GM12878 (cell line): ENCODE data around the gene ABCG2. TPM values are rescaled to one million over a fixed set of nuclear protein-coding genes. Genes with fewer than 3 reads are reported as not detected.

Source experiments
- ATAC-seq: fragments of 200-7000 bp; cut with Tn5 transposase; 3 replicates; pipeline ENCODE4 v1.9.1; 2020; ENCODE audit warnings: mild to moderate bottlenecking, moderate library complexity
- BruUV-seq: library from RNA; stranded (reverse); fragments of 400-500 nt; replicated peaks from 2 replicates; lab custom pipeline; 2021; lab: Mats Ljungman, UMichigan
- CTCF ChIA-PET: fragments of 300-600 bp; sonication (Branson Sonifier 250); formaldehyde crosslinking; extraction: SDS; loops from one replicate; lab custom pipeline; 2021; ENCODE audit warnings: inconsistent platforms; lab: Yijun Ruan, JAX
- POLR2A ChIA-PET: fragments of 350-600 bp; formaldehyde crosslinking; extraction: SDS; loops from one replicate; lab custom pipeline; 2021; ENCODE audit warnings: inconsistent platforms; lab: Charles Lee
- RAD21 ChIA-PET: fragments of 300-600 bp; sonication (Branson Sonifier 250); formaldehyde crosslinking; loops from one replicate; lab custom pipeline; 2023; ENCODE audit warnings: antibody characterized with exemption; ENCODE audit not compliant: unreplicated experiment; lab: Charles Lee
- SMC1A ChIA-PET: fragments of 300-600 bp; sonication (Branson Sonifier 250); formaldehyde crosslinking; loops from one replicate; lab custom pipeline; 2023; ENCODE audit not compliant: unreplicated experiment, uncharacterized antibody; lab: Charles Lee
- DNase-seq: peaks from one replicate; pipeline ENCODE4 v3.0.0-alpha.2; 2011; ENCODE audit warnings: low read depth, low spot score
- FAIRE-seq: peaks from 3 replicates; lab custom pipeline; 2011; peaks lifted over from hg19 to GRCh38; lab: Jason Lieb, UNC
- H2AFZ ChIP-seq: 2 replicates; pipeline ENCODE4 v1.6.0; 2011; ENCODE audit warnings: low read depth, low read length, control low read depth; ENCODE audit not compliant: control insufficient read depth
- H3K27ac ChIP-seq: 2 replicates; pipeline ENCODE4 v1.5.1; 2011; ENCODE audit warnings: control low read depth; ENCODE audit not compliant: control insufficient read depth, insufficient read depth
- H3K27me3 ChIP-seq, 2 experiments: replicated peaks in 1 of 2; 2 replicates each; pipeline versions ENCODE4 v1.6.0 to v1.6.1; 2011; ENCODE audit warnings: low read length in 1 of 2; ENCODE audit not compliant: control insufficient read depth in 2 of 2, insufficient read depth in 2 of 2
- H3K36me3 ChIP-seq, 2 experiments: 2 replicates each; pipeline ENCODE4 v1.5.1; 2011; ENCODE audit warnings: low read length in 1 of 2; ENCODE audit not compliant: control insufficient read depth in 2 of 2, insufficient read depth in 2 of 2
- H3K4me1 ChIP-seq: 2 replicates; pipeline ENCODE4 v1.6.1; 2011; ENCODE audit warnings: mild to moderate bottlenecking, low read length, moderate library complexity, mixed read lengths; ENCODE audit not compliant: control insufficient read depth, insufficient read depth
- H3K4me2 ChIP-seq: 2 replicates; pipeline ENCODE4 v1.6.0; 2011; ENCODE audit warnings: control low read depth; ENCODE audit not compliant: control insufficient read depth, insufficient read depth
- H3K4me3 ChIP-seq: fragments of 200-600 bp; sonication (generic); 2 replicates; pipeline ENCODE4 v1.5.1; 2016
- H3K79me2 ChIP-seq: 2 replicates; pipeline ENCODE4 v1.6.0; 2011; ENCODE audit warnings: low read length; ENCODE audit not compliant: control insufficient read depth, insufficient read depth
- H3K9ac ChIP-seq: 2 replicates; pipeline ENCODE4 v1.8.0; 2011; ENCODE audit warnings: low read length, control low read depth, mixed read lengths; ENCODE audit not compliant: control insufficient read depth, insufficient read depth
- H3K9me3 ChIP-seq: replicated peaks from 3 replicates; pipeline ENCODE4 v1.5.1; 2011; ENCODE audit warnings: mild to moderate bottlenecking, low read length; ENCODE audit not compliant: control insufficient read depth, insufficient read depth
- H4K20me1 ChIP-seq: 2 replicates; pipeline ENCODE4 v1.6.0; 2011; ENCODE audit not compliant: control insufficient read depth, insufficient read depth
- CBX3 ChIP-seq: fragments of 200-600 bp; sonication (generic); IDR thresholded peaks from 2 replicates; pipeline ENCODE4 v1.6.1; 2016; ENCODE audit warnings: low read depth, borderline replicate concordance
- CHD4 ChIP-seq: fragments of 200-600 bp; sonication (generic); IDR thresholded peaks from 2 replicates; pipeline ENCODE4 v1.6.1; 2016; ENCODE audit warnings: mild to moderate bottlenecking
- ESRRA ChIP-seq: IDR thresholded peaks from 2 replicates; pipeline ENCODE4 v1.6.1; 2012; ENCODE audit warnings: mild to moderate bottlenecking, low read length, improper control_type of control experiment
- IRF4 ChIP-seq: IDR thresholded peaks from 2 replicates; pipeline ENCODE4 v1.6.1; 2011; ENCODE audit warnings: low read depth, low read length
- KLF5 ChIP-seq: fragments of 450-650 bp; IDR thresholded peaks from 2 replicates; pipeline ENCODE4 v1.6.1; 2014; ENCODE audit warnings: mild to moderate bottlenecking; ENCODE audit not compliant: partially characterized antibody
- PML ChIP-seq: IDR thresholded peaks from 2 replicates; pipeline ENCODE4 v1.6.1; 2012; ENCODE audit warnings: low read length, inconsistent platforms
- POLR2A ChIP-seq: IDR thresholded peaks from 2 replicates; pipeline ENCODE4 v1.6.1; 2011; ENCODE audit warnings: low read depth, mild to moderate bottlenecking, low read length
- RBBP5 ChIP-seq: fragments of 200-600 bp; sonication (generic); conservative IDR thresholded peaks from 2 replicates; pipeline ENCODE4 v1.6.1; 2016
- ZNF207 ChIP-seq: fragments of 450-650 bp; IDR thresholded peaks from 2 replicates; pipeline ENCODE4 v1.6.1; 2014; ENCODE audit warnings: antibody characterized with exemption, mild to moderate bottlenecking, borderline replicate concordance
- WGBS: methylation state at CpG from one replicate; pipeline ENCODE4 v1.1.6; 2016; ENCODE audit warnings: low lambda C conversion rate; ENCODE audit not compliant: insufficient replicate concordance, insufficient coverage; ENCODE audit errors: missing lambda C conversion rate; 5-methylcytosine and 5-hydroxymethylcytosine counted together
- in situ Hi-C: fragments of 300-500 bp; cut with MboI; formaldehyde crosslinking; loops from 9 replicates; pipeline ENCODE4 v1.14.3; 2018; ENCODE audit warnings: mixed read lengths
- intact Hi-C: fragments of 100-400 bp; cut with micrococcal nuclease; formaldehyde crosslinking; loops from one replicate; pipeline ENCODE4 v1.14.2; 2022; ENCODE audit not compliant: unreplicated experiment
- polyA plus RNA-seq, 11 experiments: library from polyadenylated mRNA; depleted of rRNA in 4 of 11; unstranded in 6 of 11; stranded (reverse) in 5 of 11; fragments of >200 nt; fragmentation: Nextera tagmentation in 4 of 11; fragmentation: Illumina TruSeq in 1 of 11; extraction: Ambion mirVana in 4 of 11; extraction: Trizol in 1 of 11; gene quantifications; 1 replicate in 1 of 11; 2 replicates in 10 of 11; pipeline versions ENCODE4 v1.2.1 to v1.2.3, GENCODE V29; 2011 to 2016; ENCODE audit warnings: inconsistent platforms in 2 of 11, missing spikeins in 2 of 11, low read depth in 1 of 11
- total RNA-seq, 4 experiments: library from RNA; depleted of rRNA in 3 of 4; stranded (reverse); fragments of >200 nt in 3 of 4; fragmentation: Illumina TruSeq in 1 of 4; extraction: Trizol in 1 of 4; gene quantifications; 2 replicates each; pipeline versions ENCODE4 v1.2.1 to v1.2.3, GENCODE V29; 2013 to 2021
- TF ChIP-seq, protein P1 (sequence below): fragments of 450-650 bp; IDR thresholded peaks from 2 replicates; pipeline ENCODE4 v1.6.1; 2017; ENCODE audit warnings: antibody characterized with exemption, mild to moderate bottlenecking, moderate library complexity
- TF ChIP-seq, protein P2 (sequence below): fragments of 450-650 bp; formaldehyde crosslinking; IDR thresholded peaks from 2 replicates; pipeline ENCODE4 v1.4.0; 2022; ENCODE audit warnings: mild to moderate bottlenecking, moderate library complexity
- TF ChIP-seq, protein P3 (sequence below): fragments of 450-650 bp; IDR thresholded peaks from 2 replicates; pipeline ENCODE4 v1.6.1; 2017; ENCODE audit warnings: low read depth, mild to moderate bottlenecking, moderate library complexity

ABCG2 gene
- total and polyA plus RNA-seq, 10 of the 15 experiments (the other 5 are each of a cell fraction or from before 2014, with no cell fraction given), result 0.03 to 0.06 (median 0.04) TPM; not detected in 7

DNA sequence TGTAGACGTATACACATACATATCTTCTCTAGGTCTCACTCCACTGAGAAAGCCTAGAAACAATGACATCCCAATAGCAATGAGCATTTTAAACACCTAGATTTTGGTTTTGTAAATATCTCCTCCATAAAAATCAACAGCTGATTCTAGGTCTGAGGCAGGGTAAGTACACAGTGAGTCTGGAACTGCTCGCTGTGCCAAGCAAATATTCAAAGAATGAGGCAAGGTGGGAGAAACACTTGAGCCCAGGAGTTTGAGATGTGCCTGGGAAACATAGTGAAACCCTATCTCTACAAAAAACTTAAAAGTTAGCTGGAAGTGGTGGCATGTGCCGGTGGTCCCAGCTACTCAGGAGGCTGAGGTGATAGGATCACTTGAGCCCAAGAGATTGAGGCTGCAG lies 22.2 kb downstream of the ABCG2 start:
- intact Hi-C loops, result no loop called here
- 60% methylated on average over 3 of the region's 3 CpGs for WGBS
- DNase-seq (no peak), ATAC-seq (no peak), FAIRE-seq (no peak)
- Histone ChIP-seq H3K4me2 (no peak overlapping the region), H3K79me2 (no peaks in the 10 kb centered on the region), H3K4me1 (no peaks in the 10 kb centered on the region), H3K27me3 (no peaks in the 10 kb centered on the region), H3K27ac (no peak overlapping the region), H3K36me3 (no peaks in the 10 kb centered on the region), H4K20me1 (no peaks in the 10 kb centered on the region), H3K9ac (no peak overlapping the region), H2AFZ (no peak overlapping the region), H3K4me3 (no peak overlapping the region), H3K9me3 (no peaks in the 10 kb centered on the region)
- BruUV-seq, result no TSS peak
- POLR2A ChIA-PET, result no interaction called here
- TF ChIP-seq CBX3, result no peak
- in situ Hi-C loops, result no loop called here
- SMC1A ChIA-PET, result interaction anchor here (0.5 kb wide), 1 partner anchor 406 kb away, joined by 3 read pairs; no protein-coding TSS in a partner anchor
- RAD21 ChIA-PET, result no interaction called here
- CTCF ChIA-PET, result no interaction called here

DNA sequence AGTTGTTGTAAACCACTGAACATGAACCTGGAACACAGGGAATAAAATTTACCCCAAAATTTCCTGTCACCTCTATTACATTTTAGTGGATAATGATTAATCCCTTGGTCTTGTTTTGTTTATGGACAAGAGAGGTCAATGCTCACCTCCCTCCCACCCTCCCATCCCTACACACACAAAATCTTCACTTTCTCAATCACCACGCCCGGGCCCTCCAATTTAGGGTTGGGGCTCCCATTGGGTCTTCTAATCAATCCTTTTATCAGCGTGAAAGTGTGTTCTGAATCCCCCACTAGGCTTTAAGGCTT lies 23.1 kb downstream of the ABCG2 start:
- CTCF ChIA-PET, result no interaction called here
- Histone ChIP-seq H3K4me1 (no peaks in the 10 kb centered on the region), H3K27ac (no peak overlapping the region), H2AFZ (no peak overlapping the region), H3K9ac (no peak overlapping the region), H4K20me1 (no peaks in the 10 kb centered on the region), H3K36me3 (no peaks in the 10 kb centered on the region), H3K4me2 (no peak overlapping the region), H3K79me2 (no peaks in the 10 kb centered on the region), H3K9me3 (no peaks in the 10 kb centered on the region), H3K4me3 (no peak overlapping the region), H3K27me3 (no peaks in the 10 kb centered on the region)
- FAIRE-seq, result no peak
- intact Hi-C loops (no loop called here), in situ Hi-C loops (no loop called here)
- no peak for DNase-seq
- WGBS, result 19% methylated on average over 3 of the region's 3 CpGs
- RAD21 ChIA-PET, result no interaction called here
- no peak for ATAC-seq
- BruUV-seq, result no TSS peak
- SMC1A ChIA-PET, result interaction anchor here (0.6 kb wide), 1 partner anchor 49 kb away, joined by 3 read pairs; no protein-coding TSS in a partner anchor
- POLR2A ChIA-PET, result no interaction called here
- TF ChIP-seq POLR2A (no peak), ESRRA (no peak), PML (no peak), ZNF207 (no peak), IRF4 (no peak), KLF5 (no peak), RBBP5 (no peak), CHD4 (no peak)
- TF ChIP-seq, protein P1, sequence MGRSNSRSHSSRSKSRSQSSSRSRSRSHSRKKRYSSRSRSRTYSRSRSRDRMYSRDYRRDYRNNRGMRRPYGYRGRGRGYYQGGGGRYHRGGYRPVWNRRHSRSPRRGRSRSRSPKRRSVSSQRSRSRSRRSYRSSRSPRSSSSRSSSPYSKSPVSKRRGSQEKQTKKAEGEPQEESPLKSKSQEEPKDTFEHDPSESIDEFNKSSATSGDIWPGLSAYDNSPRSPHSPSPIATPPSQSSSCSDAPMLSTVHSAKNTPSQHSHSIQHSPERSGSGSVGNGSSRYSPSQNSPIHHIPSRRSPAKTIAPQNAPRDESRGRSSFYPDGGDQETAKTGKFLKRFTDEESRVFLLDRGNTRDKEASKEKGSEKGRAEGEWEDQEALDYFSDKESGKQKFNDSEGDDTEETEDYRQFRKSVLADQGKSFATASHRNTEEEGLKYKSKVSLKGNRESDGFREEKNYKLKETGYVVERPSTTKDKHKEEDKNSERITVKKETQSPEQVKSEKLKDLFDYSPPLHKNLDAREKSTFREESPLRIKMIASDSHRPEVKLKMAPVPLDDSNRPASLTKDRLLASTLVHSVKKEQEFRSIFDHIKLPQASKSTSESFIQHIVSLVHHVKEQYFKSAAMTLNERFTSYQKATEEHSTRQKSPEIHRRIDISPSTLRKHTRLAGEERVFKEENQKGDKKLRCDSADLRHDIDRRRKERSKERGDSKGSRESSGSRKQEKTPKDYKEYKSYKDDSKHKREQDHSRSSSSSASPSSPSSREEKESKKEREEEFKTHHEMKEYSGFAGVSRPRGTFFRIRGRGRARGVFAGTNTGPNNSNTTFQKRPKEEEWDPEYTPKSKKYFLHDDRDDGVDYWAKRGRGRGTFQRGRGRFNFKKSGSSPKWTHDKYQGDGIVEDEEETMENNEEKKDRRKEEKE, result no peak
- TF ChIP-seq, protein P2, sequence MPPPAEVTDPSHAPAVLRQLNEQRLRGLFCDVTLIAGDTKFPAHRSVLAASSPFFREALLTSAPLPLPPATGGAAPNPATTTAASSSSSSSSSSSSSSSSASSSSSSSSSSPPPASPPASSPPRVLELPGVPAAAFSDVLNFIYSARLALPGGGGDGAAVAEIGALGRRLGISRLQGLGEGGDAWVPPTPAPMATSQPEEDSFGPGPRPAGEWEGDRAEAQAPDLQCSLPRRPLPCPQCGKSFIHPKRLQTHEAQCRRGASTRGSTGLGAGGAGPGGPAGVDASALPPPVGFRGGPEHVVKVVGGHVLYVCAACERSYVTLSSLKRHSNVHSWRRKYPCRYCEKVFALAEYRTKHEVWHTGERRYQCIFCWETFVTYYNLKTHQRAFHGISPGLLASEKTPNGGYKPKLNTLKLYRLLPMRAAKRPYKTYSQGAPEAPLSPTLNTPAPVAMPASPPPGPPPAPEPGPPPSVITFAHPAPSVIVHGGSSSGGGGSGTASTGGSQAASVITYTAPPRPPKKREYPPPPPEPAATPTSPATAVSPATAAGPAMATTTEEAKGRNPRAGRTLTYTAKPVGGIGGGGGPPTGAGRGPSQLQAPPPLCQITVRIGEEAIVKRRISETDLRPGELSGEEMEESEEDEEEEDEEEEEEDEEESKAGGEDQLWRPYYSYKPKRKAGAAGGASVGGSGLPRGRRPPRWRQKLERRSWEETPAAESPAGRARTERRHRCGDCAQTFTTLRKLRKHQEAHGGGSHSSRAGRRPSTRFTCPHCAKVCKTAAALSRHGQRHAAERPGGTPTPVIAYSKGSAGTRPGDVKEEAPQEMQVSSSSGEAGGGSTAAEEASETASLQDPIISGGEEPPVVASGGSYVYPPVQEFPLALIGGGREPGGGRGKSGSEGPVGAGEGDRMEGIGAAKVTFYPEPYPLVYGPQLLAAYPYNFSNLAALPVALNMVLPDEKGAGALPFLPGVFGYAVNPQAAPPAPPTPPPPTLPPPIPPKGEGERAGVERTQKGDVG (CRISPR knock-in tag), result no peak
- TF ChIP-seq, protein P3, sequence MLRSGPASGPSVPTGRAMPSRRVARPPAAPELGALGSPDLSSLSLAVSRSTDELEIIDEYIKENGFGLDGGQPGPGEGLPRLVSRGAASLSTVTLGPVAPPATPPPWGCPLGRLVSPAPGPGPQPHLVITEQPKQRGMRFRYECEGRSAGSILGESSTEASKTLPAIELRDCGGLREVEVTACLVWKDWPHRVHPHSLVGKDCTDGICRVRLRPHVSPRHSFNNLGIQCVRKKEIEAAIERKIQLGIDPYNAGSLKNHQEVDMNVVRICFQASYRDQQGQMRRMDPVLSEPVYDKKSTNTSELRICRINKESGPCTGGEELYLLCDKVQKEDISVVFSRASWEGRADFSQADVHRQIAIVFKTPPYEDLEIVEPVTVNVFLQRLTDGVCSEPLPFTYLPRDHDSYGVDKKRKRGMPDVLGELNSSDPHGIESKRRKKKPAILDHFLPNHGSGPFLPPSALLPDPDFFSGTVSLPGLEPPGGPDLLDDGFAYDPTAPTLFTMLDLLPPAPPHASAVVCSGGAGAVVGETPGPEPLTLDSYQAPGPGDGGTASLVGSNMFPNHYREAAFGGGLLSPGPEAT, result no peak
